ENCODE results near the gene DMXL2.

DMXL2 gene

GRCh38 chr15:51401051-51401780, 221.4 kb downstream of the DMXL2 start:
- Histone ChIP-seq H3K27me3 (no peaks in the 10 kb centered on the region), H3K4me3 (no peak overlapping the region), H3K9ac (no peak overlapping the region), H4K20me1 (no peaks in the 10 kb centered on the region), H3K4me2 (no peak overlapping the region), H3K9me3 (no peaks in the 10 kb centered on the region), H3K27ac (no peak overlapping the region), H3K36me3 (no peaks in the 10 kb centered on the region), H3K4me1 (no peaks in the 10 kb centered on the region)
- TF ChIP-seq Cebpa-rat (IDR thresholded peaks at IDR 0.05), result no peak

- H3K27me3 ChIP-seq, result no peaks in the 10 kb centered on the region
- no peak overlapping the region for H3K4me2 ChIP-seq
- no peaks in the 10 kb centered on the region for H3K36me3 ChIP-seq
- no peak overlapping the region for H3K4me3 ChIP-seq
- no peaks in the 10 kb centered on the region for H3K4me1 ChIP-seq
- no peaks in the 10 kb centered on the region for H4K20me1 ChIP-seq
- TF ChIP-seq Cebpa-rat (IDR thresholded peaks at IDR 0.05), result no peak
- H3K9me3 ChIP-seq, result no peaks in the 10 kb centered on the region
- no peak overlapping the region for H3K27ac ChIP-seq
- no peak overlapping the region for H3K9ac ChIP-seq
These were observed 223.9 kb downstream of the DMXL2 start for GRCh38 chr15:51398626-51399025.
